ENCODE measurements around the gene CMTM8.

CMTM8 gene

GRCh38 chr3:32202496-32202895 is 36.0 kb upstream of the CMTM8 start:
- H3K4me1 ChIP-seq (ENCODE audit: control insufficient read depth, insufficient read depth, low read length) = no peaks in the 10 kb centered on the region
- H3K27me3 ChIP-seq (ENCODE audit: control insufficient read depth, insufficient read depth, low read length, poor library complexity, severe bottlenecking) = no peaks in the 10 kb centered on the region
- H3K27ac ChIP-seq (ENCODE audit: insufficient read depth, low read depth, low read length, poor library complexity, severe bottlenecking) = no peak overlapping the region
- no peak overlapping the region for H3K4me3 ChIP-seq (ENCODE audit: insufficient read depth, low read depth, low read length)
- no peaks in the 10 kb centered on the region for H3K36me3 ChIP-seq (ENCODE audit: control insufficient read depth, insufficient read depth, low read length)
- WGBS, 2 experiments = 86 to 92% methylated on average over 1 of the region's 1 CpG
- H3K9me3 ChIP-seq (ENCODE audit: control insufficient read depth, low read length) = no peaks in the 10 kb centered on the region

- H3K27ac ChIP-seq (ENCODE audit: insufficient read depth, low read depth, low read length, poor library complexity, severe bottlenecking) = no peak overlapping the region
- no peaks in the 10 kb centered on the region for H3K36me3 ChIP-seq (ENCODE audit: control insufficient read depth, insufficient read depth, low read length)
Measured at GRCh38 chr3:32203854-32204253, 34.6 kb upstream of the CMTM8 start.

GRCh38 chr3:32208447-32208846 is 30.0 kb upstream of the CMTM8 start:
- WGBS, 2 experiments = 92 to 97% methylated on average over 3 to 4 of the region's 4 CpGs
- H3K9me3 ChIP-seq (ENCODE audit: control insufficient read depth, low read length) = no peaks in the 10 kb centered on the region

More at GRCh38 chr3:32203854-32204253, 34.6 kb upstream of the CMTM8 start:
- Histone ChIP-seq H3K9me3 (ENCODE audit: control insufficient read depth, low read length) (no peaks in the 10 kb centered on the region), H3K27me3 (ENCODE audit: control insufficient read depth, insufficient read depth, low read length, poor library complexity, severe bottlenecking) (no peaks in the 10 kb centered on the region), H3K4me1 (ENCODE audit: control insufficient read depth, insufficient read depth, low read length) (no peaks in the 10 kb centered on the region), H3K4me3 (ENCODE audit: insufficient read depth, low read depth, low read length) (no peak overlapping the region)

GRCh38 chr3:32215185-32215584 is 23.3 kb upstream of the CMTM8 start:
- no peak overlapping the region for H3K4me3 ChIP-seq (ENCODE audit: insufficient read depth, low read depth, low read length)
- WGBS, 2 experiments = 92 to 100% methylated on average over 1 to 2 of the region's 2 CpGs
- no peaks in the 10 kb centered on the region for H3K9me3 ChIP-seq (ENCODE audit: control insufficient read depth, low read length)
- no peaks in the 10 kb centered on the region for H3K4me1 ChIP-seq (ENCODE audit: control insufficient read depth, insufficient read depth, low read length)
- H3K36me3 ChIP-seq (ENCODE audit: control insufficient read depth, insufficient read depth, low read length) = no peaks in the 10 kb centered on the region
- H3K27ac ChIP-seq (ENCODE audit: insufficient read depth, low read depth, low read length, poor library complexity, severe bottlenecking) = no peak overlapping the region
- no peaks in the 10 kb centered on the region for H3K27me3 ChIP-seq (ENCODE audit: control insufficient read depth, insufficient read depth, low read length, poor library complexity, severe bottlenecking)

More at GRCh38 chr3:32208447-32208846, 30.0 kb upstream of the CMTM8 start:
- Histone ChIP-seq H3K4me1 (ENCODE audit: control insufficient read depth, insufficient read depth, low read length) (no peaks in the 10 kb centered on the region), H3K36me3 (ENCODE audit: control insufficient read depth, insufficient read depth, low read length) (no peaks in the 10 kb centered on the region), H3K27ac (ENCODE audit: insufficient read depth, low read depth, low read length, poor library complexity, severe bottlenecking) (no peak overlapping the region), H3K4me3 (ENCODE audit: insufficient read depth, low read depth, low read length) (no peak overlapping the region), H3K27me3 (ENCODE audit: control insufficient read depth, insufficient read depth, low read length, poor library complexity, severe bottlenecking) (no peaks in the 10 kb centered on the region)

GRCh38 chr3:32216172-32216783 is 22.2 kb upstream of the CMTM8 start:
- no peaks in the 10 kb centered on the region for H3K36me3 ChIP-seq (ENCODE audit: control insufficient read depth, insufficient read depth, low read length)
- no peaks in the 10 kb centered on the region for H3K9me3 ChIP-seq (ENCODE audit: control insufficient read depth, low read length)
- H3K4me3 ChIP-seq (ENCODE audit: insufficient read depth, low read depth, low read length) = no peak overlapping the region
- no peaks in the 10 kb centered on the region for H3K4me1 ChIP-seq (ENCODE audit: control insufficient read depth, insufficient read depth, low read length)
- H3K27me3 ChIP-seq (ENCODE audit: control insufficient read depth, insufficient read depth, low read length, poor library complexity, severe bottlenecking) = no peaks in the 10 kb centered on the region
- no peak overlapping the region for H3K27ac ChIP-seq (ENCODE audit: insufficient read depth, low read depth, low read length, poor library complexity, severe bottlenecking)
- 71 to 74% methylated on average over 9 to 10 of the region's 10 CpGs for WGBS, 2 experiments

GRCh38 chr3:32217339-32217738 is 21.1 kb upstream of the CMTM8 start:
- WGBS, 2 experiments = 95 to 99% methylated on average over 2 of the region's 2 CpGs
- Histone ChIP-seq H3K27ac (ENCODE audit: insufficient read depth, low read depth, low read length, poor library complexity, severe bottlenecking) (no peak overlapping the region), H3K4me3 (ENCODE audit: insufficient read depth, low read depth, low read length) (no peak overlapping the region), H3K27me3 (ENCODE audit: control insufficient read depth, insufficient read depth, low read length, poor library complexity, severe bottlenecking) (no peaks in the 10 kb centered on the region), H3K4me1 (ENCODE audit: control insufficient read depth, insufficient read depth, low read length) (no peaks in the 10 kb centered on the region), H3K36me3 (ENCODE audit: control insufficient read depth, insufficient read depth, low read length) (no peaks in the 10 kb centered on the region), H3K9me3 (ENCODE audit: control insufficient read depth, low read length) (no peaks in the 10 kb centered on the region)

GRCh38 chr3:32219537-32219936 is 18.9 kb upstream of the CMTM8 start:
- H3K9me3 ChIP-seq (ENCODE audit: control insufficient read depth, low read length) = no peaks in the 10 kb centered on the region

GRCh38 chr3:32220006-32220405 is 18.5 kb upstream of the CMTM8 start:
- Histone ChIP-seq H3K9me3 (ENCODE audit: control insufficient read depth, low read length) (no peaks in the 10 kb centered on the region), H3K27ac (ENCODE audit: insufficient read depth, low read depth, low read length, poor library complexity, severe bottlenecking) (no peak overlapping the region), H3K4me1 (ENCODE audit: control insufficient read depth, insufficient read depth, low read length) (peaks cover 4% of the 10 kb centered on the region), H3K4me3 (ENCODE audit: insufficient read depth, low read depth, low read length) (no peak overlapping the region), H3K36me3 (ENCODE audit: control insufficient read depth, insufficient read depth, low read length) (no peaks in the 10 kb centered on the region), H3K27me3 (ENCODE audit: control insufficient read depth, insufficient read depth, low read length, poor library complexity, severe bottlenecking) (no peaks in the 10 kb centered on the region)
- WGBS, 2 experiments = 100% methylated on average over 1 of the region's 1 CpG

More at GRCh38 chr3:32219537-32219936, 18.9 kb upstream of the CMTM8 start:
- Histone ChIP-seq H3K27ac (ENCODE audit: insufficient read depth, low read depth, low read length, poor library complexity, severe bottlenecking) (no peak overlapping the region), H3K4me3 (ENCODE audit: insufficient read depth, low read depth, low read length) (no peak overlapping the region), H3K4me1 (ENCODE audit: control insufficient read depth, insufficient read depth, low read length) (peaks cover 4% of the 10 kb centered on the region), H3K27me3 (ENCODE audit: control insufficient read depth, insufficient read depth, low read length, poor library complexity, severe bottlenecking) (no peaks in the 10 kb centered on the region), H3K36me3 (ENCODE audit: control insufficient read depth, insufficient read depth, low read length) (no peaks in the 10 kb centered on the region)
- 75% methylated on average over 4 of the region's 4 CpGs for WGBS, 2 experiments

- Histone ChIP-seq H3K36me3 (ENCODE audit: control insufficient read depth, insufficient read depth, low read length) (no peaks in the 10 kb centered on the region), H3K4me1 (ENCODE audit: control insufficient read depth, insufficient read depth, low read length) (peaks cover 4% of the 10 kb centered on the region), H3K27me3 (ENCODE audit: control insufficient read depth, insufficient read depth, low read length, poor library complexity, severe bottlenecking) (no peaks in the 10 kb centered on the region), H3K9me3 (ENCODE audit: control insufficient read depth, low read length) (no peaks in the 10 kb centered on the region), H3K27ac (ENCODE audit: insufficient read depth, low read depth, low read length, poor library complexity, severe bottlenecking) (no peak overlapping the region), H3K4me3 (ENCODE audit: insufficient read depth, low read depth, low read length) (no peak overlapping the region)
- 94% methylated on average over 3 of the region's 3 CpGs for WGBS, 2 experiments
Measured at GRCh38 chr3:32222950-32223349, 15.5 kb upstream of the CMTM8 start.

- H3K4me1 ChIP-seq (ENCODE audit: control insufficient read depth, insufficient read depth, low read length) = peaks cover 4% of the 10 kb centered on the region
- no peak overlapping the region for H3K4me3 ChIP-seq (ENCODE audit: insufficient read depth, low read depth, low read length)
- H3K9me3 ChIP-seq (ENCODE audit: control insufficient read depth, low read length) = no peaks in the 10 kb centered on the region
- H3K27ac ChIP-seq (ENCODE audit: insufficient read depth, low read depth, low read length, poor library complexity, severe bottlenecking) = no peak overlapping the region
- H3K36me3 ChIP-seq (ENCODE audit: control insufficient read depth, insufficient read depth, low read length) = no peaks in the 10 kb centered on the region
- H3K27me3 ChIP-seq (ENCODE audit: control insufficient read depth, insufficient read depth, low read length, poor library complexity, severe bottlenecking) = no peaks in the 10 kb centered on the region
- WGBS, 2 experiments = 59 to 60% methylated on average over 5 of the region's 5 CpGs
Measured at GRCh38 chr3:32224016-32224516, 14.4 kb upstream of the CMTM8 start.

Data from ectodermal cell (in vitro differentiated cells).